Measurements from ENCODE around the gene TEX52.

DNA sequence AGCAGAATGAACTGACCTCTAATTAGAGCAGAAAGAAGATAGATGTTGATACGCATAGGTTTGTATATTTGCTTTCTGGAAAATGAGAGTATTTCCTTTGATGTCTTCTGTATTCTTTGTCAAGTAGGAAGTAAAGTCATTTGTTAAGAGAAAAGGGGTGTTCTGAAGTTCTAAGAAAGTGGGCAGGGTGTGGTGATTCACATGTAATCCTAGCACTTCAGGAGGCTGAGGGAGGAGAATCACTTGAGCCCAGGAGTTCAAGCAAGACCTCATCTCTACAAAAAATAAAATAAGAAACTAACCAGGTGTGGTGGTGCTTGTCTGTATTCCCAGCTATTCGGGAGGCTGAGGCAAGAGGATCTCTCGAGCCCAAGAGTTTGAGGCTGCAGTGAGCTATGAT is 23.0 kb upstream of the TEX52 start:
- TF ChIP-seq, protein P1, sequence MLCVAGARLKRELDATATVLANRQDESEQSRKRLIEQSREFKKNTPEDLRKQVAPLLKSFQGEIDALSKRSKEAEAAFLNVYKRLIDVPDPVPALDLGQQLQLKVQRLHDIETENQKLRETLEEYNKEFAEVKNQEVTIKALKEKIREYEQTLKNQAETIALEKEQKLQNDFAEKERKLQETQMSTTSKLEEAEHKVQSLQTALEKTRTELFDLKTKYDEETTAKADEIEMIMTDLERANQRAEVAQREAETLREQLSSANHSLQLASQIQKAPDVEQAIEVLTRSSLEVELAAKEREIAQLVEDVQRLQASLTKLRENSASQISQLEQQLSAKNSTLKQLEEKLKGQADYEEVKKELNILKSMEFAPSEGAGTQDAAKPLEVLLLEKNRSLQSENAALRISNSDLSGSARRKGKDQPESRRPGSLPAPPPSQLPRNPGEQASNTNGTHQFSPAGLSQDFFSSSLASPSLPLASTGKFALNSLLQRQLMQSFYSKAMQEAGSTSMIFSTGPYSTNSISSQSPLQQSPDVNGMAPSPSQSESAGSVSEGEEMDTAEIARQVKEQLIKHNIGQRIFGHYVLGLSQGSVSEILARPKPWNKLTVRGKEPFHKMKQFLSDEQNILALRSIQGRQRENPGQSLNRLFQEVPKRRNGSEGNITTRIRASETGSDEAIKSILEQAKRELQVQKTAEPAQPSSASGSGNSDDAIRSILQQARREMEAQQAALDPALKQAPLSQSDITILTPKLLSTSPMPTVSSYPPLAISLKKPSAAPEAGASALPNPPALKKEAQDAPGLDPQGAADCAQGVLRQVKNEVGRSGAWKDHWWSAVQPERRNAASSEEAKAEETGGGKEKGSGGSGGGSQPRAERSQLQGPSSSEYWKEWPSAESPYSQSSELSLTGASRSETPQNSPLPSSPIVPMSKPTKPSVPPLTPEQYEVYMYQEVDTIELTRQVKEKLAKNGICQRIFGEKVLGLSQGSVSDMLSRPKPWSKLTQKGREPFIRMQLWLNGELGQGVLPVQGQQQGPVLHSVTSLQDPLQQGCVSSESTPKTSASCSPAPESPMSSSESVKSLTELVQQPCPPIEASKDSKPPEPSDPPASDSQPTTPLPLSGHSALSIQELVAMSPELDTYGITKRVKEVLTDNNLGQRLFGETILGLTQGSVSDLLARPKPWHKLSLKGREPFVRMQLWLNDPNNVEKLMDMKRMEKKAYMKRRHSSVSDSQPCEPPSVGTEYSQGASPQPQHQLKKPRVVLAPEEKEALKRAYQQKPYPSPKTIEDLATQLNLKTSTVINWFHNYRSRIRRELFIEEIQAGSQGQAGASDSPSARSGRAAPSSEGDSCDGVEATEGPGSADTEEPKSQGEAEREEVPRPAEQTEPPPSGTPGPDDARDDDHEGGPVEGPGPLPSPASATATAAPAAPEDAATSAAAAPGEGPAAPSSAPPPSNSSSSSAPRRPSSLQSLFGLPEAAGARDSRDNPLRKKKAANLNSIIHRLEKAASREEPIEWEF (IDR thresholded peaks at IDR 0.05; ENCODE audit: insufficient replicate concordance, low read depth, low read length), result no peak
- TF ChIP-seq, protein P2, sequence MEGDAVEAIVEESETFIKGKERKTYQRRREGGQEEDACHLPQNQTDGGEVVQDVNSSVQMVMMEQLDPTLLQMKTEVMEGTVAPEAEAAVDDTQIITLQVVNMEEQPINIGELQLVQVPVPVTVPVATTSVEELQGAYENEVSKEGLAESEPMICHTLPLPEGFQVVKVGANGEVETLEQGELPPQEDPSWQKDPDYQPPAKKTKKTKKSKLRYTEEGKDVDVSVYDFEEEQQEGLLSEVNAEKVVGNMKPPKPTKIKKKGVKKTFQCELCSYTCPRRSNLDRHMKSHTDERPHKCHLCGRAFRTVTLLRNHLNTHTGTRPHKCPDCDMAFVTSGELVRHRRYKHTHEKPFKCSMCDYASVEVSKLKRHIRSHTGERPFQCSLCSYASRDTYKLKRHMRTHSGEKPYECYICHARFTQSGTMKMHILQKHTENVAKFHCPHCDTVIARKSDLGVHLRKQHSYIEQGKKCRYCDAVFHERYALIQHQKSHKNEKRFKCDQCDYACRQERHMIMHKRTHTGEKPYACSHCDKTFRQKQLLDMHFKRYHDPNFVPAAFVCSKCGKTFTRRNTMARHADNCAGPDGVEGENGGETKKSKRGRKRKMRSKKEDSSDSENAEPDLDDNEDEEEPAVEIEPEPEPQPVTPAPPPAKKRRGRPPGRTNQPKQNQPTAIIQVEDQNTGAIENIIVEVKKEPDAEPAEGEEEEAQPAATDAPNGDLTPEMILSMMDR (IDR thresholded peaks at IDR 0.05 in 2 of 3, conservative IDR thresholded peaks at IDR 0.05 in 1 of 3; ENCODE audit: control insufficient read depth in 2 of 3, extremely low read depth in 1 of 3, insufficient read depth in 1 of 3, low read depth in 3 of 3, low read length in 3 of 3), result no peak
- TF ChIP-seq CHD2 (IDR thresholded peaks at IDR 0.05; ENCODE audit: borderline replicate concordance, low read depth, low read length) (no peak), EZH2 (IDR thresholded peaks at IDR 0.05; ENCODE audit: borderline replicate concordance, control insufficient read depth, low read depth, low read length) (no peak), SP1 (IDR thresholded peaks at IDR 0.05; ENCODE audit: low read depth, low read length) (no peak), CEBPZ (IDR thresholded peaks at IDR 0.05; ENCODE audit: low read depth, low read length) (no peak), YBX1 (IDR thresholded peaks at IDR 0.05) (no peak), NFXL1 (IDR thresholded peaks at IDR 0.05; ENCODE audit: borderline replicate concordance) (no peak), CREB1 (IDR thresholded peaks at IDR 0.05; ENCODE audit: low read depth) (no peak), POLR2A (IDR thresholded peaks at IDR 0.05; ENCODE audit: low read depth, low read length) (no peak), SMC3 (IDR thresholded peaks at IDR 0.05; ENCODE audit: borderline replicate concordance, low read length) (no peak), JUND (IDR thresholded peaks at IDR 0.05; ENCODE audit: low read depth, low read length) (no peak), NFIC (IDR thresholded peaks at IDR 0.05; ENCODE audit: low read depth, low read length) (no peak)
